ENCODE data around the gene NHS. TPM values are rescaled to one million over a fixed set of nuclear protein-coding genes. Genes with fewer than 3 reads are reported as not detected.

The NHS gene
- total and polyA plus RNA-seq, 11 donors = 0.22 to 3.4 (median 1.1) TPM

- no peaks in the 10 kb centered on the region for H3K36me3 ChIP-seq
- DNase-seq = no peak
- peak overlapping the region in 2 of 12 donors; percentile 2 to 41 for H3K27ac ChIP-seq
- peaks cover 0 to 13% (median 0%) of the 10 kb centered on the region in 9 donors for H3K27me3 ChIP-seq
- no peaks in the 10 kb centered on the region for H3K9me3 ChIP-seq
- intact Hi-C loops (cut with DNase I) = no loop called here
- WGBS, 4 donors = 52 to 64% (median 58%) methylated on average over 5 of the region's 5 CpGs
- H3K4me3 ChIP-seq = no peak overlapping the region
- no peak for ATAC-seq
- H3K4me1 ChIP-seq = peaks cover 0 to 11% (median 2%) of the 10 kb centered on the region in 12 donors
- no peak for TF ChIP-seq POLR2A (IDR thresholded peaks at IDR 0.05)
- TF ChIP-seq, protein P1, sequence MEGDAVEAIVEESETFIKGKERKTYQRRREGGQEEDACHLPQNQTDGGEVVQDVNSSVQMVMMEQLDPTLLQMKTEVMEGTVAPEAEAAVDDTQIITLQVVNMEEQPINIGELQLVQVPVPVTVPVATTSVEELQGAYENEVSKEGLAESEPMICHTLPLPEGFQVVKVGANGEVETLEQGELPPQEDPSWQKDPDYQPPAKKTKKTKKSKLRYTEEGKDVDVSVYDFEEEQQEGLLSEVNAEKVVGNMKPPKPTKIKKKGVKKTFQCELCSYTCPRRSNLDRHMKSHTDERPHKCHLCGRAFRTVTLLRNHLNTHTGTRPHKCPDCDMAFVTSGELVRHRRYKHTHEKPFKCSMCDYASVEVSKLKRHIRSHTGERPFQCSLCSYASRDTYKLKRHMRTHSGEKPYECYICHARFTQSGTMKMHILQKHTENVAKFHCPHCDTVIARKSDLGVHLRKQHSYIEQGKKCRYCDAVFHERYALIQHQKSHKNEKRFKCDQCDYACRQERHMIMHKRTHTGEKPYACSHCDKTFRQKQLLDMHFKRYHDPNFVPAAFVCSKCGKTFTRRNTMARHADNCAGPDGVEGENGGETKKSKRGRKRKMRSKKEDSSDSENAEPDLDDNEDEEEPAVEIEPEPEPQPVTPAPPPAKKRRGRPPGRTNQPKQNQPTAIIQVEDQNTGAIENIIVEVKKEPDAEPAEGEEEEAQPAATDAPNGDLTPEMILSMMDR (IDR thresholded peaks at IDR 0.05) = no peak
These were observed 360.4 kb downstream of the NHS start for GRCh38 chrX:17735406-17735805.

GRCh38 chrX:17736478-17736855 is 361.5 kb downstream of the NHS start:
- WGBS, 4 donors = 58 to 76% (median 67%) methylated on average over 4 to 5 of the region's 5 CpGs

GRCh38 chrX:17736856-17737709 is 362.1 kb downstream of the NHS start, which contains the start of gene SCML1:
Gene SCML1, plus strand, starts transcription at chrX:17737493. Its CDS starts 6,694 bp downstream, at chrX:17744187.
- 0 to 47% (median 18%) methylated on average over 42 to 67 of the region's 67 CpGs for WGBS, 4 donors
- Histone ChIP-seq H3K4me3 (peak within 1 kb of the TSS; percentile 44 to 82 (median 67)), H3K9me3 (no peaks in the 10 kb centered on the region), H3K27me3 (peaks cover 0 to 16% (median 0%) of the 10 kb centered on the region in 9 donors), H3K36me3 (no peaks in the 10 kb centered on the region), H3K27ac (peak within 1 kb of the TSS; percentile 69 to 93 (median 88)), H3K4me1 (peaks cover 0 to 11% (median 2%) of the 10 kb centered on the region in 12 donors)
- ATAC-seq = peak; percentile 94 to 98 (median 98)
- intact Hi-C loops (cut with DNase I) = no loop called here
- DNase-seq = peak; percentile 96 to 98 (median 97)
- peak in 1 of 2 donors; percentile 45 for TF ChIP-seq POLR2A (IDR thresholded peaks at IDR 0.05)
- TF ChIP-seq, protein P1 (IDR thresholded peaks at IDR 0.05) = no peak

More at GRCh38 chrX:17736478-17736855, 361.5 kb downstream of the NHS start:
- no peak for TF ChIP-seq POLR2A (IDR thresholded peaks at IDR 0.05)
- TF ChIP-seq, protein P1 (IDR thresholded peaks at IDR 0.05) = no peak
- DNase-seq (no peak), ATAC-seq (no peak)
- intact Hi-C loops (cut with DNase I) = no loop called here
- Histone ChIP-seq H3K9me3 (no peaks in the 10 kb centered on the region), H3K4me1 (peaks cover 0 to 11% (median 2%) of the 10 kb centered on the region in 12 donors), H3K36me3 (no peaks in the 10 kb centered on the region), H3K27me3 (peaks cover 0 to 16% (median 0%) of the 10 kb centered on the region in 9 donors), H3K27ac (peak overlapping the region; percentile 32 to 84 (median 72)), H3K4me3 (peak overlapping the region in 11 of 12 donors; percentile 7 to 82 (median 50))

DNA sequence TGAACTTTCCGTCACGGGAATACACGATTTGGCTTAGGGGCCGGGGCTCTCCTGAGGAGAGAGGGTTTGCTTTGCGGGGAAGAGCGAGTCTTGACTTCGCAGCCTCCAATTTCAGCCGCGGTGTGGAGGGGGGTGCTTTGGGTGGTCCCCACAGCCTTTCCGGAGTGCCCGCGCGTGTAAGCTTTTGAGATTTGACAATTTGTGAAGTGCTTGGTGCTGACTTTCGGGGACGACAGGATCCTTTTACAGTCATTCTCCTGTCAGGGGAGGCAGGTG is 362.6 kb downstream of the NHS start:
- Histone ChIP-seq H3K9me3 (no peaks in the 10 kb centered on the region), H3K36me3 (no peaks in the 10 kb centered on the region), H3K27me3 (peaks cover 0 to 16% (median 0%) of the 10 kb centered on the region in 9 donors), H3K4me1 (peaks cover 0 to 11% (median 2%) of the 10 kb centered on the region in 12 donors), H3K4me3 (peak overlapping the region; percentile 44 to 82 (median 67)), H3K27ac (peak overlapping the region; percentile 29 to 93 (median 88))
- DNase-seq = no peak
- TF ChIP-seq, protein P1 (IDR thresholded peaks at IDR 0.05) = no peak
- TF ChIP-seq POLR2A (IDR thresholded peaks at IDR 0.05) = no peak
- peak in 1 of 4 donors; percentile 2 for ATAC-seq
- WGBS, 4 donors = 0 to 37% (median 15%) methylated on average over 15 of the region's 15 CpGs
- intact Hi-C loops (cut with DNase I) = no loop called here
